HepG2 (cell line): Measurements from ENCODE around the gene CATSPERD. TPM values are rescaled to one million over a fixed set of nuclear protein-coding genes. Genes with fewer than 3 reads are reported as not detected.

Source experiments
- ATAC-seq: fragments of 200-7000 bp; cut with Tn5 transposase; 3 replicates; pipeline ENCODE4 v1.9.1; 2020; ENCODE audit warnings: mild to moderate bottlenecking, moderate library complexity
- BruUV-seq: library from RNA; stranded (reverse); fragments of 400-500 nt; replicated peaks from 2 replicates; lab custom pipeline; 2021; lab: Mats Ljungman, UMichigan
- CTCF ChIA-PET: fragments of 300-600 bp; formaldehyde crosslinking; extraction: SDS; loops from one replicate; lab custom pipeline; 2021; ENCODE audit warnings: low total read pairs, inconsistent platforms, low intra/inter-chr PET ratio; lab: Yijun Ruan, JAX
- POLR2A ChIA-PET: fragments of 350-600 bp; sonication (Branson Sonifier 250); formaldehyde crosslinking; loops from one replicate; lab custom pipeline; 2020; ENCODE audit warnings: antibody characterized with exemption, inconsistent platforms; lab: Yijun Ruan, JAX
- DNase-seq: peaks from one replicate; pipeline ENCODE4 v3.0.0-alpha.2; 2015; ENCODE audit warnings: low spot score
- FAIRE-seq: peaks from 3 replicates; lab custom pipeline; 2011; peaks lifted over from hg19 to GRCh38; lab: Jason Lieb, UNC
- H2AFZ ChIP-seq: one replicate; pipeline ENCODE4 v1.6.1; 2011; ENCODE audit warnings: low read length, inconsistent platforms
- H3K27ac ChIP-seq: fragments of 300-600 bp; 3 replicates; pipeline ENCODE4 v1.8.0; 2011; ENCODE audit warnings: mixed run types, mild to moderate bottlenecking, mixed read lengths, low read length, inconsistent platforms; ENCODE audit not compliant: insufficient read depth; ENCODE audit errors: extremely low read length
- H3K27me3 ChIP-seq, 2 experiments: fragments of 200-600 bp in 1 of 2; 2 replicates in 1 of 2; 3 replicates in 1 of 2; pipeline versions ENCODE4 v1.6.0 to v1.8.0; 2011; ENCODE audit warnings: low read length in 2 of 2, mild to moderate bottlenecking in 2 of 2, moderate library complexity in 2 of 2, inconsistent platforms in 1 of 2; ENCODE audit not compliant: insufficient read depth in 2 of 2, control insufficient read depth in 1 of 2
- H3K36me3 ChIP-seq, 2 experiments: fragments of 200-600 bp in 1 of 2; replicated peaks in 1 of 2; 2 replicates in 1 of 2; 3 replicates in 1 of 2; pipeline versions ENCODE4 v1.5.1 to v1.8.0; 2011; ENCODE audit warnings: low read length in 2 of 2, inconsistent platforms in 1 of 2; ENCODE audit not compliant: insufficient read depth in 2 of 2, control insufficient read depth in 1 of 2
- H3K4me1 ChIP-seq: 2 replicates; pipeline ENCODE4 v1.5.1; 2012; ENCODE audit warnings: low read length, inconsistent platforms; ENCODE audit not compliant: insufficient read depth
- H3K4me2 ChIP-seq: 2 replicates; pipeline ENCODE4 v1.6.0; 2011; ENCODE audit warnings: low read depth, low read length, inconsistent platforms
- H3K4me3 ChIP-seq, 3 experiments: fragments of 200-600 bp in 1 of 3; sonication (generic), shearing (Covaris generic) in 1 of 3; replicated peaks in 1 of 3; 2 replicates each; pipeline ENCODE4 v1.5.1; 2011 to 2016; ENCODE audit warnings: low read length in 3 of 3, inconsistent platforms in 2 of 3, low read depth in 2 of 3, mild to moderate bottlenecking in 2 of 3, control low read depth in 1 of 3, mixed read lengths in 1 of 3; ENCODE audit not compliant: insufficient read depth in 1 of 3
- H3K79me2 ChIP-seq: one replicate; pipeline ENCODE4 v1.6.1; 2011; ENCODE audit warnings: low read length, inconsistent platforms; ENCODE audit not compliant: insufficient read depth
- H3K9ac ChIP-seq: 2 replicates; pipeline ENCODE4 v1.6.0; 2011; ENCODE audit warnings: mild to moderate bottlenecking, low read depth, low read length, inconsistent platforms; ENCODE audit not compliant: insufficient read depth
- H3K9me3 ChIP-seq: 2 replicates; pipeline ENCODE4 v1.5.1; 2012; ENCODE audit warnings: mild to moderate bottlenecking, low read length
- H4K20me1 ChIP-seq: 2 replicates; pipeline ENCODE4 v1.6.0; 2011; ENCODE audit warnings: inconsistent platforms, mild to moderate bottlenecking, low read length, moderate library complexity; ENCODE audit not compliant: insufficient read depth
- E2F1 ChIP-seq: sonication (generic); formaldehyde crosslinking; IDR thresholded peaks from 2 replicates; pipeline ENCODE4 v1.5.0; 2020; ENCODE audit warnings: missing genetic modification reagents
- ELK4 ChIP-seq: sonication (generic); formaldehyde crosslinking; IDR thresholded peaks from 2 replicates; pipeline ENCODE4 v1.9.0; 2021; ENCODE audit warnings: missing genetic modification reagents, borderline replicate concordance
- FOXC1 ChIP-seq: sonication (generic); formaldehyde crosslinking; IDR thresholded peaks from 2 replicates; pipeline ENCODE4 v1.8.0; 2022; ENCODE audit warnings: mild to moderate bottlenecking, missing genetic modification reagents, borderline replicate concordance
- HIVEP1 ChIP-seq: sonication (generic); formaldehyde crosslinking; IDR thresholded peaks from 2 replicates; pipeline ENCODE4 v1.4.0; 2020; ENCODE audit warnings: mild to moderate bottlenecking, missing genetic modification reagents
- MZF1 ChIP-seq: sonication (generic); formaldehyde crosslinking; IDR thresholded peaks from 2 replicates; pipeline ENCODE4 v1.8.1; 2023; ENCODE audit warnings: mild to moderate bottlenecking, missing genetic modification reagents, borderline replicate concordance
- STAT6 ChIP-seq: sonication (generic); formaldehyde crosslinking; IDR thresholded peaks from 2 replicates; pipeline ENCODE4 v1.4.0; 2020; ENCODE audit warnings: missing genetic modification reagents, mild to moderate bottlenecking, borderline replicate concordance
- ZBTB1 ChIP-seq: sonication (generic); formaldehyde crosslinking; IDR thresholded peaks from 2 replicates; pipeline ENCODE4 v1.4.0; 2020; ENCODE audit warnings: missing genetic modification reagents, borderline replicate concordance
- ZFP82 ChIP-seq: sonication (generic); formaldehyde crosslinking; IDR thresholded peaks from 2 replicates; pipeline ENCODE4 v1.5.1; 2020; ENCODE audit warnings: mild to moderate bottlenecking, missing genetic modification reagents, borderline replicate concordance
- ZNF598 ChIP-seq: sonication (generic); formaldehyde crosslinking; IDR thresholded peaks from 2 replicates; pipeline ENCODE4 v1.5.1; 2020; ENCODE audit warnings: mild to moderate bottlenecking, missing genetic modification reagents, borderline replicate concordance
- ZSCAN29 ChIP-seq: sonication (generic); formaldehyde crosslinking; conservative IDR thresholded peaks from 2 replicates; pipeline ENCODE4 v1.4.0; 2020; ENCODE audit warnings: mild to moderate bottlenecking, missing genetic modification reagents
- WGBS: methylation state at CpG from one replicate; pipeline ENCODE4 v1.1.6; 2017; ENCODE audit warnings: low lambda C conversion rate; 5-methylcytosine and 5-hydroxymethylcytosine counted together
- in situ Hi-C: cut with HindIII; loops from 2 replicates; pipeline ENCODE4 v1.10.0; 2017; ENCODE audit warnings: low pct_unique_long_range_greater_than_20kb; ENCODE audit not compliant: extremely low pct_ligation_motif_present
- intact Hi-C: fragments of 100-400 bp; cut with micrococcal nuclease; formaldehyde crosslinking; loops from one replicate; pipeline ENCODE4 v1.10.0; 2022; ENCODE audit not compliant: unreplicated experiment
- polyA plus RNA-seq, 8 experiments: library from polyadenylated mRNA; depleted of rRNA in 3 of 8; stranded (reverse) in 7 of 8; unstranded in 1 of 8; fragments of >200 nt; fragmentation: Illumina TruSeq in 4 of 8; extraction: Trizol in 4 of 8; gene quantifications; 2 replicates each; pipeline versions ENCODE4 v1.2.1 to v1.2.3, GENCODE V29; 2011 to 2016; ENCODE audit warnings: low read depth in 4 of 8, missing spikeins in 1 of 8, mixed read lengths in 1 of 8; ENCODE audit not compliant: insufficient read depth in 1 of 8
- total RNA-seq, 5 experiments: library from RNA; depleted of rRNA; stranded (reverse); fragments of >200 nt; fragmentation: Illumina TruSeq; extraction: Trizol; gene quantifications; 2 replicates each; pipeline ENCODE4 v1.2.3, GENCODE V29; 2016; ENCODE audit warnings: low read depth in 1 of 5

Gene CATSPERD
- total and polyA plus RNA-seq, 2 of the 13 experiments (the other 11 are each of a cell fraction or from before 2014, with no cell fraction given), result 0.04 TPM; not detected in 1

GRCh38 chr19:5789886-5790558 lies 69.6 kb downstream of the CATSPERD start (continued):
- TF ChIP-seq ZFP82 (CRISPR knock-in tag) (0 out of 2 replicates have a peak, but pooled peaks have one; percentile 8), STAT6 (0 out of 2 replicates have a peak, but pooled peaks have one; percentile 8), MZF1 (CRISPR knock-in tag) (0 out of 2 replicates have a peak, but pooled peaks have one; percentile 22)

GRCh38 chr19:5790559-5791520 lies 70.4 kb downstream of the CATSPERD start, which contains the start of gene DUS3L:
Gene DUS3L, minus strand, starts transcription at chr19:5791163. Its CDS starts 22 bp downstream, at chr19:5791141.
- Histone ChIP-seq H3K4me2 (peak within 1 kb of the TSS; percentile 92), H3K27me3 (no peaks in the 10 kb centered on the region), H3K4me3 (peak within 1 kb of the TSS; percentile 57 to 79 (median 63)), H3K79me2 (no peaks in the 10 kb centered on the region), H3K9me3 (no peaks in the 10 kb centered on the region), H3K4me1 (peaks cover 29% of the 10 kb centered on the region), H4K20me1 (no peaks in the 10 kb centered on the region), H2AFZ (no peak within 1 kb of the TSS), H3K9ac (peak within 1 kb of the TSS; percentile 86), H3K27ac (peak within 1 kb of the TSS; percentile 93), H3K36me3 (peaks cover 17 to 40% of the 10 kb centered on the region in 2 experiments; a peak in 4 of 5 replicates)
- TSS peak; percentile 95 for BruUV-seq
- peak; percentile 97 for DNase-seq
- peak; percentile 99 for FAIRE-seq
- intact Hi-C loops (loop anchor here (2.0 kb wide), 1 partner anchor 72 kb away; no protein-coding TSS in a partner anchor), in situ Hi-C loops (no loop called here)
- 47% methylated on average over 20 of the region's 72 CpGs for WGBS
- ATAC-seq, result peak; percentile 97
- POLR2A ChIA-PET, result interaction anchor here (0.6 to 2.0 kb wide), 13 partner anchors 9 to 189 kb away, joined by 3 to 7 read pairs (median 4); partner anchors contain the start of genes CATSPERD, LONP1 and NDUFA11
- CTCF ChIA-PET, result no interaction called here
- TF ChIP-seq ELK4 (no peak), FOXC1 (peak; percentile 98), ZBTB1 (CRISPR knock-in tag) (no peak), ZSCAN29 (CRISPR knock-in tag) (peak; percentile 69; the same call in 1 of the 2 replicates), E2F1 (CRISPR knock-in tag) (no peak), HIVEP1 (CRISPR knock-in tag) (peak; percentile 89), ZNF598 (CRISPR knock-in tag) (peak; percentile 85; the same call in 1 of the 2 replicates)
